ENCODE data around the gene MYNN.
A peak's percentile ranks its signal among the peaks of the same experiment; 100 is the strongest.

MYNN gene

DNA sequence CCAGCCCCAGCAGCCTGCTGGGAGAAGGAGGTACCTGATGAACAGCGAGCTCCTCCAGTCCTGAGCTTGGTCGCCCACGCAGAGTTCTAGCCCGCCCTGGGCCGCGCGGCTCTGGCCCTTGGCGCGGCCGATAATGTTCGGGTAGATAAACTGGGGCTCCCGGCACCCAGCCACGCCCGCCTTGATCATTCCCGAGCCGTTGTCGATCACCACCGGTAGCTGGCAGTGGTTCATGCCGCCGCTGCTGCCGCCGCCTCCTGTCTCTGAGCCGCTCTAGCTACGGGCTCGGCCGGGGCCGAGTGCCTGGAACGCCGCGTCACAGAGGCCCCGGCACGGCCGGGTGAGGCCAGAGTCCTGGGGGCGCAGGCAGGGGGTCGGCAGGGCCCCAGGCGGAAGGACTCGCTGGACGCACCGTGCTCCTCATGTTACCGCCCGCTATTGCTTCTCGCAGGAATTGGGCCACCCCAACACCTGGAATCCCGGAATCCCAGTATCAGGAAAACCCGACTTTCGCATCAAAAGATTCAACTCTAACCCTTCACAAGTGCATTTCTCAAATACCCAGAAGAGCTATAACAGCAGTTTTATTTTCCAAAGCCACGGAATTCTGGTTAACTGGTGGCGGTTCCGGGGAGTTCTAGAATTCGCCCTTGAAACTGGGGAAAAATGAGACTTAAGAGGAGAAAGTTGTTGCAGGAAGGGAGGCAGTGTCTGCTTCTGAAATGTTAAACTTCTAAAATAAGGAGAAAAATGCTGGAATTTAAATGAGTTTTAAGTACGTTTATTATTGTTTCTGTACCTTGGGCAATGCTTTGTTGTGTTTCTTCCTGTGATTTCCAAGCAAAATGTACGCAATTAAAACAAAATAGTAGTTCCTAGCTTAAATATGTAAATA, 3.7 kb upstream of the MYNN start, which contains the start of gene ACTRT3:
ACTRT3 (minus strand) TSS at position 275 of the 895 bp plus-strand sequence; CDS start at position 234, 41 bp downstream.
- H3K27ac ChIP-seq (ENCODE audit: low read depth, low read length), result no peak within 1 kb of the TSS
- H3K9ac ChIP-seq (ENCODE audit: low read length), result peak within 1 kb of the TSS; percentile 30
- H2AFZ ChIP-seq (ENCODE audit: low read depth, low read length, severe bottlenecking), result peak within 1 kb of the TSS; percentile 81
- no peaks in the 10 kb centered on the region for H3K9me3 ChIP-seq (ENCODE audit: insufficient read depth, low read length)
- H3K9me2 ChIP-seq (replicated peaks; ENCODE audit: insufficient read depth, low read length), result no peaks in the 10 kb centered on the region
- peaks cover 13% of the 10 kb centered on the region for H3K79me2 ChIP-seq (ENCODE audit: insufficient read depth, low read length)
- no peaks in the 10 kb centered on the region for H4K20me1 ChIP-seq (ENCODE audit: low read depth, low read length)
- H3F3A ChIP-seq (ENCODE audit: insufficient read depth), result peaks cover 49% of the 10 kb centered on the region
- H3K27me3 ChIP-seq (ENCODE audit: low read length), result no peaks in the 10 kb centered on the region
- H3K36me3 ChIP-seq (ENCODE audit: low read length), result no peaks in the 10 kb centered on the region; the same call in 1 of the 2 replicates
- TF ChIP-seq, protein P1, sequence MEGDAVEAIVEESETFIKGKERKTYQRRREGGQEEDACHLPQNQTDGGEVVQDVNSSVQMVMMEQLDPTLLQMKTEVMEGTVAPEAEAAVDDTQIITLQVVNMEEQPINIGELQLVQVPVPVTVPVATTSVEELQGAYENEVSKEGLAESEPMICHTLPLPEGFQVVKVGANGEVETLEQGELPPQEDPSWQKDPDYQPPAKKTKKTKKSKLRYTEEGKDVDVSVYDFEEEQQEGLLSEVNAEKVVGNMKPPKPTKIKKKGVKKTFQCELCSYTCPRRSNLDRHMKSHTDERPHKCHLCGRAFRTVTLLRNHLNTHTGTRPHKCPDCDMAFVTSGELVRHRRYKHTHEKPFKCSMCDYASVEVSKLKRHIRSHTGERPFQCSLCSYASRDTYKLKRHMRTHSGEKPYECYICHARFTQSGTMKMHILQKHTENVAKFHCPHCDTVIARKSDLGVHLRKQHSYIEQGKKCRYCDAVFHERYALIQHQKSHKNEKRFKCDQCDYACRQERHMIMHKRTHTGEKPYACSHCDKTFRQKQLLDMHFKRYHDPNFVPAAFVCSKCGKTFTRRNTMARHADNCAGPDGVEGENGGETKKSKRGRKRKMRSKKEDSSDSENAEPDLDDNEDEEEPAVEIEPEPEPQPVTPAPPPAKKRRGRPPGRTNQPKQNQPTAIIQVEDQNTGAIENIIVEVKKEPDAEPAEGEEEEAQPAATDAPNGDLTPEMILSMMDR (IDR thresholded peaks at IDR 0.05; ENCODE audit: insufficient read depth, low read length, poor library complexity, severe bottlenecking), result no peak
- no peak for TF ChIP-seq EZH2phosphoT487 (conservative IDR thresholded peaks at IDR 0.05; ENCODE audit: low read length)
- peak within 1 kb of the TSS; percentile 31 for H3K4me3 ChIP-seq (ENCODE audit: insufficient read depth, low read length, poor library complexity, severe bottlenecking)
- H3K4me2 ChIP-seq (ENCODE audit: low read depth, low read length, poor library complexity, severe bottlenecking), result peak within 1 kb of the TSS; percentile 59

DNA sequence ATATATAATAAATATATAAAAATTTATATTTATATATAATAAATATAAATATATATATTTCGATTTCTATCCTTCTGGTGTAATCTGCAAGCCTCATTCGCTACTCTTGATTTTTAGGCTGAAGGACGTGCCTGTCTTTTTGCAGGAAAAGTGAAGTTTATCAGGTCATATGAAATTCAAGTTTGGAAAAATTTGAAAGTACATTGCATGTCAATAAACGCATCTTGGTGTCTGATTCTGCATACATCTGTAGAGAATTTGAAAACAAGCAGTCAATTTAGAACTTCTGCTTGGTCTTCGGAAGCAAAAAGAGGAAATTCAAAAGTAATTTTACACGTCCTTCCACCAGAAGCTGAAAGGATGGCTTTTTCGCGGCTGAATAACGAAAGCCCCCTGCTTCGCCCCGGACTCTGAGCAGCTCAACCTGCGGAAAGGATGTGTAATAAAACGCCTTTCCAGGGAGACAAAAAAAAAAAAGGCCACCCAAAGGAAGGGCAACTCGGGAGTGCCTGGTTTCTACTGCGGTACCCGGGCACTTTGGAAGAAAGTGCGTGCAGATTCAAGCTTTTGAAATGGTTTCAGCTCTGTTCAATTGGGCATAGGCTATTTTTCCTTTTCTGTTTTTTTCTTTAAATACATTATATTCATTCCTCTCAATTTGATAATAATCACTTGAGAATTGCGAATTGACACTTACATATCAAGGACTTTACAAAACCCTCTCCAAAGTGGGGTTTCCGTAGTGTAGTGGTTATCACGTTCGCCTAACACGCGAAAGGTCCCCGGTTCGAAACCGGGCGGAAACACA, 1.5 kb upstream of the MYNN start:
- no peaks in the 10 kb centered on the region for H3K27me3 ChIP-seq (ENCODE audit: low read length)
- no peaks in the 10 kb centered on the region for H3K9me3 ChIP-seq (ENCODE audit: insufficient read depth, low read length)
- H3K27ac ChIP-seq (ENCODE audit: low read depth, low read length), result peak overlapping the region; percentile 94
- peaks cover 35% of the 10 kb centered on the region for H3F3A ChIP-seq (ENCODE audit: insufficient read depth)
- H3K4me3 ChIP-seq (ENCODE audit: insufficient read depth, low read length, poor library complexity, severe bottlenecking), result peak overlapping the region; percentile 86
- H3K9me2 ChIP-seq (replicated peaks; ENCODE audit: insufficient read depth, low read length), result no peaks in the 10 kb centered on the region
- peaks cover 32% of the 10 kb centered on the region for H3K79me2 ChIP-seq (ENCODE audit: insufficient read depth, low read length)
- H2AFZ ChIP-seq (ENCODE audit: low read depth, low read length, severe bottlenecking), result peak overlapping the region; percentile 99
- H3K4me2 ChIP-seq (ENCODE audit: low read depth, low read length, poor library complexity, severe bottlenecking), result peak overlapping the region; percentile 96
- H3K9ac ChIP-seq (ENCODE audit: low read length), result peak overlapping the region; percentile 85
- TF ChIP-seq EZH2phosphoT487 (conservative IDR thresholded peaks at IDR 0.05; ENCODE audit: low read length), result no peak
- TF ChIP-seq, protein P1 (IDR thresholded peaks at IDR 0.05; ENCODE audit: insufficient read depth, low read length, poor library complexity, severe bottlenecking), result no peak
- H4K20me1 ChIP-seq (ENCODE audit: low read depth, low read length), result no peaks in the 10 kb centered on the region
- peaks cover 15% of the 10 kb centered on the region for H3K36me3 ChIP-seq (ENCODE audit: low read length)

DNA sequence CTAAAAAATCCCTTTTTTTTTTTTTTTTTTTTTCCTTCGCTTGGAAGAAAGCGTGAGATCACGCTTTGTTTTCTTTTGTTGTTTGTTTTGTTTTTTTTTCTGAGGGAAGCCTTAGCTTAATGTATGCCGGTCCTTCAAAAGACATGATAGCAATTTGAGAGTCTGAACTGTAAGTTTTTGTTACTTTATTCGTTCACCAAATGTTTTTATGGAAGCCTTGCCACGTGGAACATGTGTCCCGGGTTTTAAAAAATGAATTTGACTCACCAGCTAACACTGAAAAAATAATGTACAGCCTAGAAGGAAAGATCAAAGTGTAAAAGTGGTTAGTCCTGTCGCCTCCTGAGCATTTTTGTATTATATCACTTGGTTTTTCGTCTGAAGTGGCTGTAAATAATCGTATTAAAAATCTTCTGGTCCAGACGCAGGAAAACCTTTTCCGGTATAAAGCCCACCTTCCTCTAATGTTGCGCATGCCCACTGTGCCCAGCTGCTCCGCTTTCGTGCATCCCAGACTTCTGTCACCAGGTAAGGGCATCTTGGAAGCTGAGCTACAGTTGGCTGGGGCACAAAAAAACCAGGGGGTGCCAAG, 795 bp upstream of the MYNN start:
- Histone ChIP-seq H3K4me3 (ENCODE audit: insufficient read depth, low read length, poor library complexity, severe bottlenecking) (peak overlapping the region; percentile 86), H4K20me1 (ENCODE audit: low read depth, low read length) (no peaks in the 10 kb centered on the region), H3K27ac (ENCODE audit: low read depth, low read length) (peak overlapping the region; percentile 94), H3K9me2 (replicated peaks; ENCODE audit: insufficient read depth, low read length) (no peaks in the 10 kb centered on the region), H3F3A (ENCODE audit: insufficient read depth) (peaks cover 29% of the 10 kb centered on the region), H3K9me3 (ENCODE audit: insufficient read depth, low read length) (no peaks in the 10 kb centered on the region), H3K4me2 (ENCODE audit: low read depth, low read length, poor library complexity, severe bottlenecking) (peak overlapping the region; percentile 96), H3K27me3 (ENCODE audit: low read length) (no peaks in the 10 kb centered on the region), H2AFZ (ENCODE audit: low read depth, low read length, severe bottlenecking) (peak overlapping the region; percentile 75), H3K36me3 (ENCODE audit: low read length) (peaks cover 15% of the 10 kb centered on the region), H3K79me2 (ENCODE audit: insufficient read depth, low read length) (peaks cover 39% of the 10 kb centered on the region), H3K9ac (ENCODE audit: low read length) (peak overlapping the region; percentile 85)
- no peak for TF ChIP-seq EZH2phosphoT487 (conservative IDR thresholded peaks at IDR 0.05; ENCODE audit: low read length)

Measured in SU-DHL-6 (cell line).